Esophagus squamous epithelium (tissue), 5 donors: Measurements from ENCODE around the gene ABLIM3. TPM values are rescaled to one million over a fixed set of nuclear protein-coding genes. Genes with fewer than 3 reads are reported as not detected.

Source experiments
- DNase-seq: peaks from one replicate; lab custom pipeline; 2025; lab: John Stamatoyannopoulos, UW
- H3K27ac ChIP-seq, 4 donors: fragments of 200-600 bp; sonication (generic); one replicate each; pipeline ENCODE4 v1.5.1; 2016 to 2019; ENCODE audit warnings: mild to moderate bottlenecking in 1 of 4
- H3K27me3 ChIP-seq, 4 donors: fragments of 200-600 bp; sonication (generic); 1 replicate in 3 of 4; 2 replicates in 1 of 4; pipeline versions ENCODE4 v1.5.1 to v1.6.0; 2017 to 2021; ENCODE audit warnings: antibody characterized with exemption in 1 of 4
- H3K36me3 ChIP-seq, 3 donors: fragments of 200-600 bp; sonication (generic); one replicate each; pipeline ENCODE4 v1.5.1; 2016 to 2019
- H3K4me1 ChIP-seq, 3 donors: fragments of 200-600 bp; sonication (generic); one replicate each; pipeline ENCODE4 v1.5.1; 2017 to 2019
- H3K4me3 ChIP-seq, 4 donors: fragments of 200-600 bp; sonication (generic); 1 replicate in 3 of 4; 2 replicates in 1 of 4; pipeline ENCODE4 v1.5.1; 2016 to 2019; ENCODE audit warnings: mild to moderate bottlenecking in 2 of 4, moderate library complexity in 1 of 4
- H3K9me3 ChIP-seq, 3 donors: fragments of 200-600 bp; sonication (generic); one replicate each; pipeline ENCODE4 v1.5.1; 2016 to 2019
- POLR2A ChIP-seq, 4 donors: fragments of 450-650 bp; IDR thresholded peaks; one replicate each; pipeline ENCODE4 v1.6.1; 2017; ENCODE audit warnings: antibody characterized with exemption in 4 of 4, mild to moderate bottlenecking in 4 of 4, moderate library complexity in 3 of 4
- WGBS, 2 donors: methylation state at CpG; one replicate each; pipeline ENCODE4 v1.1.5; 2018; 5-methylcytosine and 5-hydroxymethylcytosine counted together
- intact Hi-C: fragments of 100-400 bp; cut with DNase I; formaldehyde crosslinking; loops from one replicate; pipeline ENCODE4 v1.15.0; 2022
- total RNA-seq, 4 donors: library from RNA; depleted of rRNA; stranded (reverse); fragments of >200 nt; gene quantifications; one replicate each; pipeline ENCODE4 v1.1.0, GENCODE V29; 2016
- TF ChIP-seq, protein P1 (sequence below), 6 experiments: fragments of 450-650 bp in 4 of 6; fragments of 200-600 bp in 2 of 6; sonication (generic) in 2 of 6; IDR thresholded peaks; one replicate each; pipeline ENCODE4 v1.5.1; 2016 to 2019; ENCODE audit warnings: antibody characterized with exemption in 6 of 6, mild to moderate bottlenecking in 4 of 6, moderate library complexity in 4 of 6
- donor health status: DM: yes; HTN: yes; CAD: no.

Gene ABLIM3
- total RNA-seq, 4 donors from 2014 or later, result 10.6 to 47.7 (median 27.1) TPM

GRCh38 chr5:149162401-149163084 lies 21.2 kb downstream of the ABLIM3 start:
- Histone ChIP-seq H3K27ac (no peak overlapping the region), H3K4me1 (peaks cover 0 to 9% (median 0%) of the 10 kb centered on the region in 3 donors), H3K27me3 (no peaks in the 10 kb centered on the region), H3K9me3 (no peaks in the 10 kb centered on the region), H3K36me3 (no peaks in the 10 kb centered on the region), H3K4me3 (no peak overlapping the region)
- TF ChIP-seq POLR2A (IDR thresholded peaks at IDR 0.05), result no peak
- TF ChIP-seq, protein P1, sequence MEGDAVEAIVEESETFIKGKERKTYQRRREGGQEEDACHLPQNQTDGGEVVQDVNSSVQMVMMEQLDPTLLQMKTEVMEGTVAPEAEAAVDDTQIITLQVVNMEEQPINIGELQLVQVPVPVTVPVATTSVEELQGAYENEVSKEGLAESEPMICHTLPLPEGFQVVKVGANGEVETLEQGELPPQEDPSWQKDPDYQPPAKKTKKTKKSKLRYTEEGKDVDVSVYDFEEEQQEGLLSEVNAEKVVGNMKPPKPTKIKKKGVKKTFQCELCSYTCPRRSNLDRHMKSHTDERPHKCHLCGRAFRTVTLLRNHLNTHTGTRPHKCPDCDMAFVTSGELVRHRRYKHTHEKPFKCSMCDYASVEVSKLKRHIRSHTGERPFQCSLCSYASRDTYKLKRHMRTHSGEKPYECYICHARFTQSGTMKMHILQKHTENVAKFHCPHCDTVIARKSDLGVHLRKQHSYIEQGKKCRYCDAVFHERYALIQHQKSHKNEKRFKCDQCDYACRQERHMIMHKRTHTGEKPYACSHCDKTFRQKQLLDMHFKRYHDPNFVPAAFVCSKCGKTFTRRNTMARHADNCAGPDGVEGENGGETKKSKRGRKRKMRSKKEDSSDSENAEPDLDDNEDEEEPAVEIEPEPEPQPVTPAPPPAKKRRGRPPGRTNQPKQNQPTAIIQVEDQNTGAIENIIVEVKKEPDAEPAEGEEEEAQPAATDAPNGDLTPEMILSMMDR (IDR thresholded peaks at IDR 0.05), result no peak
- intact Hi-C loops, result no loop called here
- no peak for DNase-seq
- 53 to 62% methylated on average over 4 to 7 of the region's 9 CpGs for WGBS, 2 donors

DNA sequence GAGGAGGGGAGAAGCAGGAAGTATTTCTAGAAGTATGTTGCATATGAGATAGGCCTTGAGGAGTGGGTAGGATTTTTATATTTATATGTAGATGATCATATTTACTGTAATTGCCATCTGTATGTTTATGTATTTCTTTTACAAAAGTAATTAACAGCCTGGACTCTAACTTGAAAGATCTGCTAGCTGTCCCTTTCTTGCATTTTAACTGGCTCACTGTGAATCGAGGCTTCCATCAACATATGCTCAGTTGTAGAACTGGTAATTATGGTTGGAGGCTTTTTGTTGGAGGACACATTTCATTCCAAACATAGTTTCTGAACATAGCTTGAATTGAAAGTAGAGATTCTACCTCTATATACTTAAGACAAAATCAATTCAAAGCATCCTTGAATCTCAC lies 23.4 kb downstream of the ABLIM3 start:
- no peak overlapping the region for H3K27ac ChIP-seq
- no peak overlapping the region for H3K4me3 ChIP-seq
- H3K9me3 ChIP-seq, result no peaks in the 10 kb centered on the region
- no peak for TF ChIP-seq POLR2A (IDR thresholded peaks at IDR 0.05)
- TF ChIP-seq, protein P1 (IDR thresholded peaks at IDR 0.05), result no peak
- no peaks in the 10 kb centered on the region for H3K36me3 ChIP-seq
- WGBS, 2 donors, result 77 to 82% methylated on average over 1 of the region's 1 CpG
- intact Hi-C loops, result no loop called here
- DNase-seq, result no peak
- H3K4me1 ChIP-seq, result peaks cover 0 to 9% (median 0%) of the 10 kb centered on the region in 3 donors
- H3K27me3 ChIP-seq, result no peaks in the 10 kb centered on the region

GRCh38 chr5:149166128-149166527 lies 24.8 kb downstream of the ABLIM3 start:
- no peaks in the 10 kb centered on the region for H3K36me3 ChIP-seq
- H3K9me3 ChIP-seq, result no peaks in the 10 kb centered on the region
- intact Hi-C loops, result no loop called here
- no peak overlapping the region for H3K4me3 ChIP-seq
- no peaks in the 10 kb centered on the region for H3K27me3 ChIP-seq
- TF ChIP-seq, protein P1 (IDR thresholded peaks at IDR 0.05), result no peak
- no peak for TF ChIP-seq POLR2A (IDR thresholded peaks at IDR 0.05)
- no peaks in the 10 kb centered on the region for H3K4me1 ChIP-seq
- no peak for DNase-seq
- H3K27ac ChIP-seq, result no peak overlapping the region

DNA sequence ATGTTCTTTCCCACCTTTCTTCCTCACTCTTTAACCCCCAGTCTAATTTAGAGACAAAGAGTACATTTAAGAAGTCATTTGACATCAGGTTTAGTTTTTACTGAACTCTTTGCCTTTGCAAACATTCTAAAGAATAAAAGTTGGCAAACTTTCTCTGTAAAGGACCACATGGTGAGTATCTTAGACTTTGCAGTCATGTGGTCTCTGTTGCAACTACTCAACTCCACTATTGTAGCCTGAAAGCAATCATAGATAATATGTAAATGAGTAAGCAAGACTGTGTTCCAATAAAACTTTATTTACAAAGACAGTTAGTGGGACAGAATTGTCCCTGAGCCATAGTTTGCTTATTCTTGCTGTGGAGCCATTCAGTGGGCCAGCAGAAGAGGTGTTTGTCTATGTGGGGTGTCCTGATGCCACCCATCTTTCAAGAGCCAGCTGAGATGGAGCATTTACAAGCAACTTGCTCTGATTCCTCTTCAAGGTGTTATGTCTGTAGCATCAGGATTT lies 25.4 kb downstream of the ABLIM3 start:
- H3K4me1 ChIP-seq, result no peaks in the 10 kb centered on the region
- intact Hi-C loops, result no loop called here
- TF ChIP-seq, protein P1 (IDR thresholded peaks at IDR 0.05), result no peak
- no peak for TF ChIP-seq POLR2A (IDR thresholded peaks at IDR 0.05)
- H3K36me3 ChIP-seq, result no peaks in the 10 kb centered on the region
- no peak overlapping the region for H3K4me3 ChIP-seq
- DNase-seq, result no peak
- no peak overlapping the region for H3K27ac ChIP-seq
- H3K9me3 ChIP-seq, result no peaks in the 10 kb centered on the region
- no peaks in the 10 kb centered on the region for H3K27me3 ChIP-seq

GRCh38 chr5:149168276-149168906 lies 27.1 kb downstream of the ABLIM3 start:
- 94 to 95% methylated on average over 4 of the region's 4 CpGs for WGBS, 2 donors
- H3K27ac ChIP-seq, result no peak overlapping the region
- H3K9me3 ChIP-seq, result no peaks in the 10 kb centered on the region
- no peak overlapping the region for H3K4me3 ChIP-seq
- TF ChIP-seq POLR2A (IDR thresholded peaks at IDR 0.05), result no peak
- TF ChIP-seq, protein P1 (IDR thresholded peaks at IDR 0.05), result no peak
- no peak for DNase-seq
- peaks cover 0 to 10% (median 8%) of the 10 kb centered on the region in 3 donors for H3K4me1 ChIP-seq
- intact Hi-C loops, result no loop called here
- no peaks in the 10 kb centered on the region for H3K27me3 ChIP-seq
- H3K36me3 ChIP-seq, result no peaks in the 10 kb centered on the region
